ENCODE measurements around the gene CACNA1I.

Gene CACNA1I

GRCh38 chr22:39597236-39597869, 26.8 kb downstream of the CACNA1I start (continued):
- TF ChIP-seq REST (tag by site-specific recombination; IDR thresholded peaks at IDR 0.05), result no peak

GRCh38 chr22:39598017-39598965, 27.7 kb downstream of the CACNA1I start:
- no peak overlapping the region for H3K27ac ChIP-seq (ENCODE audit: extremely low read depth, low read depth, low read length)
- POLR2A ChIA-PET, result no interaction called here
- H3K4me1 ChIP-seq (ENCODE audit: control insufficient read depth, insufficient read depth, low read length), result no peaks in the 10 kb centered on the region
- CTCF ChIA-PET, result no interaction called here
- no peak overlapping the region for H3K4me3 ChIP-seq (ENCODE audit: low read depth, low read length)
- TF ChIP-seq KLF9 (tag by site-specific recombination; IDR thresholded peaks at IDR 0.05; ENCODE audit: low read depth) (0 out of 2 replicates have a peak, but pooled peaks have one; percentile 13), KLF1 (tag by site-specific recombination; IDR thresholded peaks at IDR 0.05) (peak; percentile 85), GLIS1 (tag by site-specific recombination; IDR thresholded peaks at IDR 0.05) (no peak), KLF8 (tag by site-specific recombination; IDR thresholded peaks at IDR 0.05) (peak; percentile 90; the same call in 1 of the 2 replicates), ZNF133 (tag by site-specific recombination; IDR thresholded peaks at IDR 0.05) (no peak)
- H3K36me3 ChIP-seq (ENCODE audit: control insufficient read depth in 2 of 2, insufficient read depth in 1 of 2, low read length in 2 of 2), result no peaks in the 10 kb centered on the region
- H3K9me3 ChIP-seq (ENCODE audit: control insufficient read depth, insufficient read depth, low read depth, low read length), result no peaks in the 10 kb centered on the region

- ChIA-PET CTCF (interaction anchor here (0.8 to 1.0 kb wide), 3 partner anchors 41 to 332 kb away, joined by 3 to 4 read pairs (median 3); no protein-coding TSS in a partner anchor), POLR2A (no interaction called here)
- Histone ChIP-seq H3K4me3 (ENCODE audit: low read depth, low read length) (no peak overlapping the region), H3K4me1 (ENCODE audit: control insufficient read depth, insufficient read depth, low read length) (no peaks in the 10 kb centered on the region), H3K9me3 (ENCODE audit: control insufficient read depth, insufficient read depth, low read depth, low read length) (no peaks in the 10 kb centered on the region), H3K27ac (ENCODE audit: extremely low read depth, low read depth, low read length) (no peak overlapping the region), H3K36me3 (ENCODE audit: control insufficient read depth in 2 of 2, insufficient read depth in 1 of 2, low read length in 2 of 2) (no peaks in the 10 kb centered on the region)
- no peak for TF ChIP-seq ZNF624 (tag by site-specific recombination; IDR thresholded peaks at IDR 0.05)
- TF ChIP-seq ZFP37 (tag by site-specific recombination; IDR thresholded peaks at IDR 0.05), result no peak
- no peak for TF ChIP-seq PRDM1 (tag by site-specific recombination; IDR thresholded peaks at IDR 0.05)
- no peak for TF ChIP-seq ZNF37A (tag by site-specific recombination; IDR thresholded peaks at IDR 0.05)
- no peak for TF ChIP-seq KLF1 (tag by site-specific recombination; IDR thresholded peaks at IDR 0.05)
- TF ChIP-seq ZNF335 (tag by site-specific recombination; conservative IDR thresholded peaks at IDR 0.05), result no peak
- TF ChIP-seq ZNF132 (tag by site-specific recombination; IDR thresholded peaks at IDR 0.05; ENCODE audit: borderline replicate concordance), result no peak
- TF ChIP-seq INSM2 (tag by site-specific recombination; IDR thresholded peaks at IDR 0.05), result no peak
Measured at GRCh38 chr22:39600491-39601179, 30.1 kb downstream of the CACNA1I start.

Measured in HEK293 (cell line).